Sigmoid colon (tissue), 7 donors: Measurements from ENCODE around the gene GMFB. TPM values are rescaled to one million over a fixed set of nuclear protein-coding genes. Genes with fewer than 3 reads are reported as not detected.

Experiments
- DNase-seq: peaks from one replicate; pipeline ENCODE4 v3.0.0-alpha.2; 2019
- H3K27ac ChIP-seq, 4 donors: fragments of 200-600 bp; sonication (generic); one replicate each; pipeline ENCODE4 v1.5.1; 2016 to 2019; ENCODE audit warnings: mild to moderate bottlenecking in 1 of 4
- H3K27me3 ChIP-seq, 3 donors: fragments of 200-600 bp; sonication (generic); one replicate each; pipeline ENCODE4 v1.5.1; 2019; ENCODE audit warnings: mild to moderate bottlenecking in 1 of 3
- H3K36me3 ChIP-seq, 4 donors: fragments of 200-600 bp; sonication (generic); one replicate each; pipeline ENCODE4 v1.5.1; 2016 to 2019
- H3K4me1 ChIP-seq, 4 donors: fragments of 200-600 bp; sonication (generic); one replicate each; pipeline ENCODE4 v1.5.1; 2017 to 2019
- H3K4me3 ChIP-seq, 4 donors: fragments of 200-600 bp; sonication (generic); one replicate each; pipeline ENCODE4 v1.5.1; 2017 to 2019; ENCODE audit warnings: mild to moderate bottlenecking in 2 of 4, moderate library complexity in 1 of 4
- H3K9me3 ChIP-seq, 4 donors: fragments of 200-600 bp in 3 of 4; sonication (generic) in 3 of 4; one replicate each; pipeline versions ENCODE4 v1.5.1 to v1.6.1; 2013 to 2019
- CTCF ChIP-seq, 4 experiments: fragments of 450-650 bp in 3 of 4; fragments of 200-600 bp in 1 of 4; IDR thresholded peaks; one replicate each; pipeline ENCODE4 v1.5.1; 2016 to 2019; ENCODE audit warnings: antibody characterized with exemption in 4 of 4, mild to moderate bottlenecking in 3 of 4, moderate library complexity in 2 of 4
- EP300 ChIP-seq, 4 donors: sonication (generic); formaldehyde crosslinking; IDR thresholded peaks; one replicate each; pipeline ENCODE4 v1.6.1; 2017; ENCODE audit warnings: antibody characterized with exemption in 4 of 4
- POLR2A ChIP-seq, 2 donors: fragments of 450-650 bp; IDR thresholded peaks; one replicate each; pipeline ENCODE4 v1.6.1; 2016; ENCODE audit warnings: antibody characterized with exemption in 2 of 2, mild to moderate bottlenecking in 2 of 2, moderate library complexity in 2 of 2
- POLR2AphosphoS5 ChIP-seq, 4 donors: sonication (generic); formaldehyde crosslinking; IDR thresholded peaks; one replicate each; pipeline ENCODE4 v1.6.1; 2017; ENCODE audit warnings: antibody characterized with exemption in 4 of 4
- WGBS, 2 donors: extraction: QIAGEN DNeasy Blood & Tissue Kit; methylation state at CpG; one replicate each; pipeline ENCODE4 v1.1.7; 2013; 5-methylcytosine and 5-hydroxymethylcytosine counted together
- intact Hi-C: fragments of 100-400 bp; cut with DNase I; formaldehyde crosslinking; loops from one replicate; pipeline ENCODE4 v1.15.1; 2023
- polyA plus RNA-seq, 3 donors: library from polyadenylated mRNA; stranded (reverse); fragments of 200-250 nt; gene quantifications; one replicate each; pipeline ENCODE4 v1.2.3, GENCODE V29; 2013
- total RNA-seq, 4 donors: library from RNA; depleted of rRNA; stranded (reverse); fragments of >200 nt; gene quantifications; one replicate each; pipeline ENCODE4 v1.1.0, GENCODE V29; 2016
- donor health status: healthy with polysubstance abuse.
- donor health status: Bipolar disorder and iron deficiency.
- donor health status: healthy.

The GMFB gene
- total and polyA plus RNA-seq, 7 donors = 24.6 to 72.8 (median 48.2) TPM

- peaks cover 0 to 24% (median 3%) of the 10 kb centered on the region in 4 donors for H3K36me3 ChIP-seq
- intact Hi-C loops = no loop called here
- H3K27ac ChIP-seq = no peak overlapping the region
- no peak for TF ChIP-seq POLR2A (IDR thresholded peaks at IDR 0.05)
- TF ChIP-seq CTCF (IDR thresholded peaks at IDR 0.05) = no peak
- TF ChIP-seq EP300 (IDR thresholded peaks at IDR 0.05) = no peak
- TF ChIP-seq POLR2AphosphoS5 (IDR thresholded peaks at IDR 0.05) = no peak
- no peaks in the 10 kb centered on the region for H3K9me3 ChIP-seq
- 24 to 74% methylated on average over 1 of the region's 1 CpG for WGBS, 2 donors
- no peak for DNase-seq
- peaks cover 0 to 2% (median under 1%) of the 10 kb centered on the region in 4 donors for H3K4me1 ChIP-seq
- H3K4me3 ChIP-seq = no peak overlapping the region
- H3K27me3 ChIP-seq = no peaks in the 10 kb centered on the region
These were observed 46.3 kb upstream of the GMFB start for GRCh38 chr14:54535126-54535525.

GRCh38 chr14:54533100-54533499, 44.3 kb upstream of the GMFB start:
- no peak for DNase-seq
- H3K27me3 ChIP-seq = no peaks in the 10 kb centered on the region
- H3K9me3 ChIP-seq = no peaks in the 10 kb centered on the region
- H3K27ac ChIP-seq = no peak overlapping the region
- intact Hi-C loops = no loop called here
- H3K4me1 ChIP-seq = peaks cover 0 to 15% (median 15%) of the 10 kb centered on the region in 4 donors
- no peak overlapping the region for H3K4me3 ChIP-seq
- H3K36me3 ChIP-seq = peaks cover 0 to 6% (median 1%) of the 10 kb centered on the region in 4 donors
- TF ChIP-seq POLR2AphosphoS5 (IDR thresholded peaks at IDR 0.05) (no peak), POLR2A (IDR thresholded peaks at IDR 0.05) (no peak), CTCF (IDR thresholded peaks at IDR 0.05) (no peak), EP300 (IDR thresholded peaks at IDR 0.05) (no peak)
- 88 to 91% methylated on average over 1 of the region's 1 CpG for WGBS, 2 donors

- Histone ChIP-seq H3K4me1 (peaks cover 0 to 21% (median 15%) of the 10 kb centered on the region in 4 donors), H3K9me3 (no peaks in the 10 kb centered on the region), H3K27ac (no peak overlapping the region), H3K36me3 (no peaks in the 10 kb centered on the region), H3K4me3 (no peak overlapping the region), H3K27me3 (no peaks in the 10 kb centered on the region)
- TF ChIP-seq EP300 (IDR thresholded peaks at IDR 0.05) = no peak
- TF ChIP-seq CTCF (IDR thresholded peaks at IDR 0.05) = no peak
- no peak for TF ChIP-seq POLR2AphosphoS5 (IDR thresholded peaks at IDR 0.05)
- TF ChIP-seq POLR2A (IDR thresholded peaks at IDR 0.05) = no peak
- DNase-seq = no peak
- intact Hi-C loops = no loop called here
- WGBS, 2 donors = 78 to 94% methylated on average over 3 of the region's 3 CpGs
These were observed 43.6 kb upstream of the GMFB start for GRCh38 chr14:54532111-54533012.

GRCh38 chr14:54529811-54530210, 41.0 kb upstream of the GMFB start:
- H3K36me3 ChIP-seq = peaks cover 0 to 10% (median 3%) of the 10 kb centered on the region in 4 donors
- H3K9me3 ChIP-seq = no peaks in the 10 kb centered on the region
- no peak for DNase-seq
- peaks cover 0 to 21% (median 15%) of the 10 kb centered on the region in 4 donors for H3K4me1 ChIP-seq
- no peak overlapping the region for H3K4me3 ChIP-seq
- TF ChIP-seq POLR2AphosphoS5 (IDR thresholded peaks at IDR 0.05) (no peak), EP300 (IDR thresholded peaks at IDR 0.05) (no peak), POLR2A (IDR thresholded peaks at IDR 0.05) (no peak), CTCF (IDR thresholded peaks at IDR 0.05) (no peak)
- H3K27me3 ChIP-seq = no peaks in the 10 kb centered on the region
- intact Hi-C loops = no loop called here
- WGBS, 2 donors = 7 to 51% methylated on average over 1 of the region's 1 CpG
- peak overlapping the region in 1 of 4 donors; percentile 9 for H3K27ac ChIP-seq
